ENCODE data around the gene EPS8L1. TPM values are rescaled to one million over a fixed set of nuclear protein-coding genes. Genes with fewer than 3 reads are reported as not detected.

EPS8L1 gene
- total RNA-seq, 2 donors from 2014 or later, result 29.4 to 52.8 TPM

DNA sequence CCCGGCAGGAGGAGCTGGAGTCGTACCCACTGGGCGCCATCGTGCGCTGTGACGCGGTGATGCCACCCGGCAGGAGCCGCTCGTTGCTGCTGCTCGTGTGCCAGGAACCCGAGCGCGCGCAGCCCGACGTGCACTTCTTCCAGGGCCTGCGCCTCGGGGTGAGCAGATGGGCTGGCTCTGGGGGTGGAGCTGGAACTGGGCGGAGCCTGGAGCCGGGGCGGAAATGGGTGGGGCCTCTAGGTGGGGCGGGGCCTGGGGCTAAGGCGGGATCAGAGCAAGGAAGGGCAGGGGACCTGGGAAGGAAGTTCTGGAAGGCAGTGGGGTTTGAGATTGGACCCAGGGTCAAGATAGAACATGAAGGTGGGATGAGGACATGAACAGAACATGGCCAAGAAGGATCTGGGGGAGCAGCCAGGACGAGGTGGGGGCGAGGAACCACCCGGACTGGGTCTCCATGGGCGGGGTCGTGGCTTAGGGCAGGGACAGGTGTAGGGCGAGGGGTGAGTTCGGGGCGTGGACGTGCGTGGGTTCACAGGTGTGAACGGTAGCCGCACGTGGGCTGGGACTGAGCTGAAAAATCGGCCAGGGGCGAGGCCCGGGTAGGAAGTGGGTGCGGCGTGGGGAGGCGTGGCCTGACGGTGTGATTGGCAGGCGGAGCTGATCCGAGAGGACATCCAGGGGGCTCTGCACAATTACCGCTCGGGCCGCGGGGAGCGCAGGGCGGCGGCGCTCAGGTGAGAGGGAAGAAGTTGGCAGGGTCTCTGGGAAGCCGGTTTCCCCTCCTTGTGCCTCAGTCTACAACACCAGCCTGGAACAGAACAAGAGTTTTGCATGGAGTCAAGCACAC lies 4.7 kb downstream of the EPS8L1 start:
- Mint-ChIP-seq H3K27ac (peak overlapping the region; percentile 32), H3K4me3 (peak overlapping the region; percentile 68), H3K27me3 (ENCODE audit: insufficient read depth) (peaks cover 78% of the 10 kb centered on the region), H3K36me3 (ENCODE audit: low read depth) (peaks cover 8% of the 10 kb centered on the region), H3K9me3 (peaks cover 9% of the 10 kb centered on the region), H3K4me1 (peaks cover 15% of the 10 kb centered on the region)
- Histone ChIP-seq H3K4me1 (ENCODE audit: control insufficient read depth, insufficient read depth, low read length) (no peaks in the 10 kb centered on the region), H3K36me3 (ENCODE audit: control insufficient read depth, insufficient read depth, low read length) (no peaks in the 10 kb centered on the region), H3K27ac (ENCODE audit: low read depth, low read length) (no peak overlapping the region), H3K9me3 (ENCODE audit: control insufficient read depth, low read length) (no peaks in the 10 kb centered on the region), H3K9ac (ENCODE audit: extremely low read depth, low read length, poor library complexity, severe bottlenecking) (peak overlapping the region; percentile 31), H3K27me3 (ENCODE audit: control insufficient read depth, insufficient read depth, low read length, poor library complexity, severe bottlenecking) (peaks cover 55% of the 10 kb centered on the region), H3K4me3 (ENCODE audit: low read length) (peak overlapping the region; percentile 81)
- peak; percentile 98 for DNase-seq
- 10 to 13% methylated on average over 28 to 54 of the region's 55 CpGs for WGBS, 2 experiments (ENCODE audit: insufficient coverage in 1 of 2, insufficient read length in 1 of 2)
- TF ChIP-seq, protein P1, sequence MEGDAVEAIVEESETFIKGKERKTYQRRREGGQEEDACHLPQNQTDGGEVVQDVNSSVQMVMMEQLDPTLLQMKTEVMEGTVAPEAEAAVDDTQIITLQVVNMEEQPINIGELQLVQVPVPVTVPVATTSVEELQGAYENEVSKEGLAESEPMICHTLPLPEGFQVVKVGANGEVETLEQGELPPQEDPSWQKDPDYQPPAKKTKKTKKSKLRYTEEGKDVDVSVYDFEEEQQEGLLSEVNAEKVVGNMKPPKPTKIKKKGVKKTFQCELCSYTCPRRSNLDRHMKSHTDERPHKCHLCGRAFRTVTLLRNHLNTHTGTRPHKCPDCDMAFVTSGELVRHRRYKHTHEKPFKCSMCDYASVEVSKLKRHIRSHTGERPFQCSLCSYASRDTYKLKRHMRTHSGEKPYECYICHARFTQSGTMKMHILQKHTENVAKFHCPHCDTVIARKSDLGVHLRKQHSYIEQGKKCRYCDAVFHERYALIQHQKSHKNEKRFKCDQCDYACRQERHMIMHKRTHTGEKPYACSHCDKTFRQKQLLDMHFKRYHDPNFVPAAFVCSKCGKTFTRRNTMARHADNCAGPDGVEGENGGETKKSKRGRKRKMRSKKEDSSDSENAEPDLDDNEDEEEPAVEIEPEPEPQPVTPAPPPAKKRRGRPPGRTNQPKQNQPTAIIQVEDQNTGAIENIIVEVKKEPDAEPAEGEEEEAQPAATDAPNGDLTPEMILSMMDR (conservative IDR thresholded peaks at IDR 0.05), result no peak

DNA sequence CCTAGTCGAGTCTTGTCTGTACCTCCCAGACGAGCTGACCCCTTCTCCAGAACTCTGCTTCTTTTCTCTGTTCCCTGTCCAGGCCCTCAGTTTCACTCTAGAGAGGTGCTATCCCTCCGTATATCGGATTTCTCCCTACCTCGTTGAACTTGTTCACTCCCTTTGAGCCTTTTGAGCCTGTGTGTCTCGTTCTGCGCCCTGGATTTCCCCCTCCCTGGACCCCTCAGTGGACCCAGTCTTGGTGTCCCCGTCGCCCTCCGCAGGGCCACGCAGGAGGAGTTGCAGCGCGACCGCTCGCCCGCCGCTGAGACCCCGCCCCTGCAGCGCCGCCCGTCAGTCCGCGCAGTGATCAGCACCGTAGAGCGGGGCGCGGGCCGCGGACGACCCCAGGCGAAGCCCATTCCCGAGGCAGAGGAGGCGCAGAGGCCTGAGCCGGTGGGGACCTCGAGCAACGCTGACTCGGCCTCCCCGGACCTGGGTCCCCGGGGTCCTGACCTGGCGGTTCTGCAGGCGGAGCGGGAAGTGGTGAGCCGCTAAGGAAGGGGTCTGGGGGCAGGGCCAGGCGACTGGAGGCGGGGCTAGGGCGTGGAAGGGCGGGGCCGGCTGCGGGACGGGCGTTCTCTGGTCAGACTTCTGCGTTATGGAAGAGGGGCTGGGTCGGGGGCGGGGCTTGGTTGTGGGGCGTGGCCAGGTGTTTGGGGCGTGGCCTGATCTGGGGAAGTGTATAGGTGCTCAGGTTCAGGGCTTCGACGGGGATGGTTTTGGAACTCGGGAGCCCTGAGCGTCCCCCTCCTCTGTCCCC lies 5.5 kb downstream of the EPS8L1 start:
- Histone ChIP-seq H3K9ac (ENCODE audit: extremely low read depth, low read length, poor library complexity, severe bottlenecking) (peak overlapping the region; percentile 31), H3K27ac (ENCODE audit: low read depth, low read length) (no peak overlapping the region), H3K9me3 (ENCODE audit: control insufficient read depth, low read length) (no peaks in the 10 kb centered on the region), H3K27me3 (ENCODE audit: control insufficient read depth, insufficient read depth, low read length, poor library complexity, severe bottlenecking) (peaks cover 60% of the 10 kb centered on the region), H3K4me1 (ENCODE audit: control insufficient read depth, insufficient read depth, low read length) (no peaks in the 10 kb centered on the region), H3K4me3 (ENCODE audit: low read length) (peak overlapping the region; percentile 81), H3K36me3 (ENCODE audit: control insufficient read depth, insufficient read depth, low read length) (no peaks in the 10 kb centered on the region)
- peaks cover 16% of the 10 kb centered on the region for H3K4me1 Mint-ChIP-seq
- TF ChIP-seq, protein P1 (conservative IDR thresholded peaks at IDR 0.05), result no peak
- no peak overlapping the region for H3K27ac Mint-ChIP-seq
- DNase-seq, result peak; percentile 100
- H3K4me3 Mint-ChIP-seq, result peak overlapping the region; percentile 68
- 1% methylated on average over 19 to 59 of the region's 60 CpGs for WGBS, 2 experiments (ENCODE audit: insufficient coverage in 1 of 2, insufficient read length in 1 of 2)
- H3K36me3 Mint-ChIP-seq (ENCODE audit: low read depth), result peaks cover 8% of the 10 kb centered on the region
- H3K27me3 Mint-ChIP-seq (ENCODE audit: insufficient read depth), result peaks cover 84% of the 10 kb centered on the region
- peaks cover 9% of the 10 kb centered on the region for H3K9me3 Mint-ChIP-seq

DNA sequence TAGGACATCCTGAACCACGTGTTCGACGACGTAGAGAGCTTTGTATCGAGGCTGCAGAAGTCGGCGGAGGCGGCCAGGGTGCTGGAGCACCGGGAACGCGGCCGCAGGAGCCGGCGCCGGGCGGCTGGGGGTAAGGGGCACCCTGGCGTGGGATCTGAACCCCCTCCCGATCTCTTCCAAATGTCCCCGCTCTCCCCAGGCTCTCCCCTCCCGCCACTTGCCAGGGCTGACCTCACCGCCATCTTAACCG lies 6.0 kb downstream of the EPS8L1 start:
- Mint-ChIP-seq H3K4me3 (peak overlapping the region; percentile 68), H3K27ac (no peak overlapping the region), H3K36me3 (ENCODE audit: low read depth) (peaks cover 8% of the 10 kb centered on the region), H3K4me1 (peaks cover 16% of the 10 kb centered on the region), H3K9me3 (peaks cover 9% of the 10 kb centered on the region), H3K27me3 (ENCODE audit: insufficient read depth) (peaks cover 82% of the 10 kb centered on the region)
- H3K36me3 ChIP-seq (ENCODE audit: control insufficient read depth, insufficient read depth, low read length), result no peaks in the 10 kb centered on the region
- H3K27me3 ChIP-seq (ENCODE audit: control insufficient read depth, insufficient read depth, low read length, poor library complexity, severe bottlenecking), result peaks cover 60% of the 10 kb centered on the region
- WGBS, 2 experiments (ENCODE audit: insufficient coverage in 1 of 2, insufficient read length in 1 of 2), result 21 to 30% methylated on average over 14 to 22 of the region's 22 CpGs
- H3K4me1 ChIP-seq (ENCODE audit: control insufficient read depth, insufficient read depth, low read length), result no peaks in the 10 kb centered on the region
- H3K4me3 ChIP-seq (ENCODE audit: low read length), result no peak overlapping the region
- H3K27ac ChIP-seq (ENCODE audit: low read depth, low read length), result no peak overlapping the region
- H3K9me3 ChIP-seq (ENCODE audit: control insufficient read depth, low read length), result no peaks in the 10 kb centered on the region
- H3K9ac ChIP-seq (ENCODE audit: extremely low read depth, low read length, poor library complexity, severe bottlenecking), result no peak overlapping the region
- DNase-seq, result no peak
- TF ChIP-seq, protein P1 (conservative IDR thresholded peaks at IDR 0.05), result no peak

Measured in endodermal cell (in vitro differentiated cells).